GM12891 (cell line): ENCODE measurements around the gene CPLX3.

ENCODE experiments used
- PAX5 ChIP-seq: IDR thresholded peaks from 2 replicates; pipeline ENCODE4 v1.6.1; 2011; ENCODE audit warnings: low read length, moderate library complexity, mild to moderate bottlenecking; ENCODE audit not compliant: insufficient read depth, severe bottlenecking
- POLR2A ChIP-seq: IDR thresholded peaks from 2 replicates; pipeline ENCODE4 v1.6.1; 2011; ENCODE audit warnings: low read depth, low read length, control low read depth
- POLR2AphosphoS5 ChIP-seq: IDR thresholded peaks from 2 replicates; pipeline ENCODE4 v1.6.1; 2011; ENCODE audit warnings: low read depth, low read length, control low read depth
- POU2F2 ChIP-seq: IDR thresholded peaks from 2 replicates; pipeline ENCODE4 v1.6.1; 2011; ENCODE audit warnings: low read depth, mild to moderate bottlenecking, control low read depth, low read length, moderate library complexity
- SPI1 ChIP-seq: IDR thresholded peaks from 2 replicates; pipeline ENCODE4 v1.6.1; 2011; ENCODE audit warnings: low read depth, low read length, control low read depth
- TAF1 ChIP-seq: IDR thresholded peaks from 2 replicates; pipeline ENCODE4 v1.6.1; 2011; ENCODE audit warnings: low read depth, low read length, control low read depth

DNA sequence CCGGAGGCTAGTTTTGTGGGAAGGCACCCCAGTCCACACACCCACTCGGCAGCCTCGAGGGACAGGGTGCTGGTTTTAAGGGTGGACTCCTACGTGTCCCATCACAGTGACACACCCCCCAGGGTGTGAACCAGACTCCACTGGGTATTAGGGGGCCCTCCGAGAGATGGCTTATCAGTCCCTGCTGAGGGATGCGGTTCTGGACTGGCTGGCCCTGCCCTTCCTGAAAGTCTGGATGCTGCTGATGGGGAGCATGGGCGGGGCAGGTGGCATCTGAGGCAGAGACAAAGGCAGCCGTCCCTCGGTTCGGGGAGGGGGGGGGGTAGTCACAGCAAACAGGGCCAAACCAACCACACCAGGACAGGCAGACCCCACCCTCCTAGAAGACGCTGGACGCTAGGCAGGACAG, 17.5 kb downstream of the CPLX3 start:
- TF ChIP-seq POLR2A (no peak), TAF1 (no peak), POLR2AphosphoS5 (no peak), POU2F2 (no peak), SPI1 (no peak), PAX5 (no peak)
